IMR-90 (cell line): ENCODE measurements around the gene TGDS. TPM values are rescaled to one million over a fixed set of nuclear protein-coding genes. Genes with fewer than 3 reads are reported as not detected.
A peak's percentile ranks its signal among the peaks of the same experiment; 100 is the strongest.
"Not testable (repeated sequence)": the region's sequence is repeated elsewhere in the genome, so short reads cannot be mapped to it uniquely, and the experiment has no call there.

Source experiments
- ATAC-seq: fragments of 200-7000 bp; cut with Tn5 transposase; 2 replicates; pipeline ENCODE4 v1.9.1; 2020; ENCODE audit warnings: low read depth, mild to moderate bottlenecking, moderate library complexity
- BruUV-seq: library from RNA; stranded (reverse); fragments of 400-500 nt; replicated peaks from 2 replicates; lab custom pipeline; 2021; lab: Mats Ljungman, UMichigan
- CTCF ChIA-PET: fragments of 300-600 bp; formaldehyde crosslinking; extraction: SDS; loops from one replicate; lab custom pipeline; 2021; ENCODE audit warnings: antibody characterized with exemption; lab: Yijun Ruan, JAX
- POLR2A ChIA-PET: fragments of 300-600 bp; sonication (Branson Sonifier 250); formaldehyde crosslinking; loops from one replicate; lab custom pipeline; 2022; ENCODE audit warnings: antibody characterized with exemption; ENCODE audit not compliant: unreplicated experiment; lab: Charles Lee
- DNase-seq: peaks from one replicate; pipeline ENCODE4 v3.0.0; 2013
- H2AFZ ChIP-seq: replicated peaks from 2 replicates; pipeline ENCODE3; 2013; ENCODE audit warnings: low read length, mild to moderate bottlenecking; ENCODE audit not compliant: poor library complexity
- H2AK5ac ChIP-seq: 2 replicates; pipeline ENCODE4 v1.6.1; 2013; ENCODE audit warnings: low read depth, low read length, inconsistent platforms
- H2AK9ac ChIP-seq: replicated peaks from 2 replicates; pipeline ENCODE3; 2013; ENCODE audit warnings: mild to moderate bottlenecking, low read depth, low read length, moderate library complexity; ENCODE audit not compliant: poor library complexity
- H2BK120ac ChIP-seq: 2 replicates; pipeline ENCODE4 v1.6.1; 2013; ENCODE audit warnings: low read depth, low read length, inconsistent platforms
- H2BK15ac ChIP-seq: 3 replicates; pipeline ENCODE4 v1.6.1; 2013; ENCODE audit warnings: low read depth, low read length, inconsistent platforms
- H2BK20ac ChIP-seq: 2 replicates; pipeline ENCODE4 v1.6.1; 2013; ENCODE audit warnings: low read depth, mild to moderate bottlenecking, inconsistent platforms, low read length, moderate library complexity
- H2BK5ac ChIP-seq: 2 replicates; pipeline ENCODE4 v1.6.1; 2013; ENCODE audit warnings: mild to moderate bottlenecking, low read depth, low read length, inconsistent platforms; ENCODE audit not compliant: poor library complexity, severe bottlenecking
- H3K14ac ChIP-seq: replicated peaks from 2 replicates; pipeline ENCODE4 v1.6.1; 2013; ENCODE audit warnings: low read depth, low read length, inconsistent platforms
- H3K18ac ChIP-seq: 2 replicates; pipeline ENCODE4 v1.6.1; 2013; ENCODE audit warnings: low read depth, low read length, control low read depth
- H3K23ac ChIP-seq: 2 replicates; pipeline ENCODE4 v1.6.1; 2013; ENCODE audit warnings: low read depth, low read length, inconsistent platforms
- H3K27ac ChIP-seq: 2 replicates; pipeline ENCODE4 v1.5.1; 2013; ENCODE audit warnings: mild to moderate bottlenecking, control low read depth, low read length; ENCODE audit not compliant: insufficient read depth
- H3K27me3 ChIP-seq: 2 replicates; pipeline ENCODE4 v1.6.1; 2013; ENCODE audit warnings: low read length; ENCODE audit not compliant: control insufficient read depth, insufficient read depth
- H3K36me3 ChIP-seq: 2 replicates; pipeline ENCODE4 v1.6.1; 2013; ENCODE audit warnings: low read length, mixed read lengths; ENCODE audit not compliant: control insufficient read depth, insufficient read depth
- H3K4ac ChIP-seq: 2 replicates; pipeline ENCODE4 v1.6.1; 2013; ENCODE audit warnings: low read depth, low read length, inconsistent platforms
- H3K4me1 ChIP-seq: 2 replicates; pipeline ENCODE4 v1.6.1; 2013; ENCODE audit warnings: low read length, mixed read lengths; ENCODE audit not compliant: control insufficient read depth, insufficient read depth
- H3K4me2 ChIP-seq: 2 replicates; pipeline ENCODE4 v1.6.1; 2013; ENCODE audit warnings: low read depth, mild to moderate bottlenecking, control low read depth, low read length, moderate library complexity
- H3K4me3 ChIP-seq: 2 replicates; pipeline ENCODE4 v1.5.1; 2013; ENCODE audit warnings: low read depth, mild to moderate bottlenecking, control low read depth, low read length, moderate library complexity; ENCODE audit not compliant: insufficient read depth
- H3K56ac ChIP-seq: 2 replicates; pipeline ENCODE4 v1.6.1; 2013; ENCODE audit warnings: low read length, inconsistent platforms; ENCODE audit not compliant: insufficient read depth; ENCODE audit errors: extremely low read depth
- H3K79me1 ChIP-seq, 2 experiments: 2 replicates each; pipeline ENCODE4 v1.6.1; 2013; ENCODE audit warnings: low read length in 2 of 2, inconsistent platforms in 1 of 2, low read depth in 1 of 2
- H3K9ac ChIP-seq: 2 replicates; pipeline ENCODE4 v1.6.1; 2013; ENCODE audit warnings: low read depth, low read length, control low read depth
- H3K9me1 ChIP-seq: 2 replicates; pipeline ENCODE4 v1.6.1; 2013; ENCODE audit warnings: low read length, inconsistent platforms; ENCODE audit not compliant: insufficient read depth
- H3K9me3 ChIP-seq: 2 replicates; pipeline ENCODE4 v1.6.1; 2013; ENCODE audit warnings: low read length; ENCODE audit not compliant: control insufficient read depth, insufficient read depth
- H4K20me1 ChIP-seq: 2 replicates; pipeline ENCODE4 v1.6.1; 2013; ENCODE audit warnings: low read length, inconsistent platforms; ENCODE audit not compliant: insufficient read depth
- H4K5ac ChIP-seq: 2 replicates; pipeline ENCODE4 v1.6.1; 2013; ENCODE audit warnings: mild to moderate bottlenecking, low read depth, low read length, control low read depth
- H4K8ac ChIP-seq, 2 experiments: 2 replicates each; pipeline ENCODE4 v1.6.1; 2013; ENCODE audit warnings: low read depth in 2 of 2, low read length in 2 of 2, control low read depth in 1 of 2, inconsistent platforms in 1 of 2
- H4K91ac ChIP-seq: 2 replicates; pipeline ENCODE4 v1.6.1; 2013; ENCODE audit warnings: low read depth, low read length, inconsistent platforms; ENCODE audit not compliant: insufficient read depth
- WGBS, 2 experiments: methylation state at CpG; one replicate each; pipeline versions ENCODE4 v1.1.5 to v1.1.7; 2013; ENCODE audit warnings: missing lambda C conversion rate in 2 of 2; ENCODE audit not compliant: insufficient read length in 1 of 2; ENCODE audit errors: extremely low coverage in 2 of 2; 5-methylcytosine and 5-hydroxymethylcytosine counted together
- dilution Hi-C: fragments of 300-500 bp; cut with HindIII; formaldehyde crosslinking; loops from one replicate; pipeline ENCODE4 v1.14.3; 2018; ENCODE audit warnings: low sequenced_read_pairs; ENCODE audit not compliant: unreplicated experiment
- in situ Hi-C: fragments of 300-500 bp; cut with MboI; formaldehyde crosslinking; loops from 3 replicates; pipeline ENCODE4 v1.14.3; 2019; ENCODE audit warnings: low sequenced_read_pairs, inconsistent platforms, mixed read lengths
- intact Hi-C: fragments of 100-400 bp; cut with micrococcal nuclease; formaldehyde crosslinking; loops from 2 replicates; pipeline ENCODE4 v1.10.0; 2022
- polyA plus RNA-seq, 3 experiments: library from polyadenylated mRNA; depleted of rRNA; stranded (reverse); fragments of >200 nt; gene quantifications; 2 replicates each; pipeline ENCODE4 v1.2.3, GENCODE V29; 2012; ENCODE audit warnings: low replicate concordance in 1 of 3
- total RNA-seq: library from RNA; depleted of rRNA; stranded (reverse); fragments of >200 nt; gene quantifications from 2 replicates; pipeline ENCODE4 v1.2.3, GENCODE V29; 2012

TGDS gene
- total and polyA plus RNA-seq, 2 of the 4 experiments (the other 2 are of a cell fraction), result 9.6 to 15.6 TPM

- H4K8ac ChIP-seq, H3K14ac ChIP-seq, H4K5ac ChIP-seq, H3K18ac ChIP-seq, in situ Hi-C loops, H3K79me1 ChIP-seq, H3K4me3 ChIP-seq, H3K9me3 ChIP-seq, H3K23ac ChIP-seq, H4K91ac ChIP-seq, H3K27ac ChIP-seq, H4K20me1 ChIP-seq, intact Hi-C loops, POLR2A ChIA-PET, H3K36me3 ChIP-seq, CTCF ChIA-PET, H3K4me2 ChIP-seq, H3K9ac ChIP-seq, dilution Hi-C loops, H2AK5ac ChIP-seq, H3K4ac ChIP-seq, H2BK20ac ChIP-seq, H2BK120ac ChIP-seq, H2BK15ac ChIP-seq, H3K9me1 ChIP-seq, ATAC-seq, BruUV-seq, H2BK5ac ChIP-seq, H3K27me3 ChIP-seq, H2AFZ ChIP-seq, H3K4me1 ChIP-seq, H3K56ac ChIP-seq, H2AK9ac ChIP-seq: not testable (repeated sequence)
- peak; percentile 7 for DNase-seq
- WGBS, 2 experiments, result no CpG with 5 or more reads among the region's 5 CpGs
Measured at GRCh38 chr13:94636096-94636495, 40.1 kb upstream of the TGDS start.
